GM20000 (cell line): ENCODE data around the gene HNRNPA2B1.
A peak's percentile ranks its signal among the peaks of the same experiment; 100 is the strongest.

Experiments used
- DNase-seq: peaks from one replicate; pipeline ENCODE4 v3.0.0; 2012; ENCODE audit warnings: low spot score
- CTCF ChIP-seq: IDR thresholded peaks from 2 replicates; pipeline ENCODE4 v1.5.1; 2012; ENCODE audit warnings: mild to moderate bottlenecking, control low read depth; ENCODE audit errors: extremely low read depth, missing control alignments

HNRNPA2B1 gene

GRCh38 chr7:26160896-26161295, 39.6 kb downstream of the HNRNPA2B1 start:
- TF ChIP-seq CTCF, result no peak
- no peak for DNase-seq

- DNase-seq, result no peak
- no peak for TF ChIP-seq CTCF
These were observed 41.3 kb downstream of the HNRNPA2B1 start for GRCh38 chr7:26159243-26159642.

- DNase-seq, result no peak
- TF ChIP-seq CTCF, result no peak
These were observed 42.9 kb downstream of the HNRNPA2B1 start for GRCh38 chr7:26157520-26158105.

- peak; percentile 61 for DNase-seq
- no peak for TF ChIP-seq CTCF
These were observed 43.8 kb downstream of the HNRNPA2B1 start for GRCh38 chr7:26156451-26157420.

GRCh38 chr7:26155531-26156375, 44.8 kb downstream of the HNRNPA2B1 start:
- no peak for DNase-seq

More at GRCh38 chr7:26155531-26156375, 44.8 kb downstream of the HNRNPA2B1 start:
- no peak for TF ChIP-seq CTCF
